ENCODE measurements around the gene SERPINB1.
"Not testable (repeated sequence)": the region's sequence is repeated elsewhere in the genome, so short reads cannot be mapped to it uniquely, and the experiment has no call there.

The SERPINB1 gene

GRCh38 chr6:2866171-2866846, 24.6 kb upstream of the SERPINB1 start:
- DNase-seq (ENCODE audit: low read depth in 2 of 2): no peak

GRCh38 chr6:2865694-2866151, 24.1 kb upstream of the SERPINB1 start:
- DNase-seq (ENCODE audit: low read depth in 2 of 2): peak in 1 of 2 experiments; percentile 41

- DNase-seq (ENCODE audit: low read depth in 2 of 2): no peak
These were observed 23.6 kb upstream of the SERPINB1 start for GRCh38 chr6:2865270-2865669.

GRCh38 chr6:2863901-2864300, 22.2 kb upstream of the SERPINB1 start:
- no peak for DNase-seq (ENCODE audit: low read depth in 2 of 2)

GRCh38 chr6:2862712-2863181, 21.1 kb upstream of the SERPINB1 start:
- no peak for DNase-seq (ENCODE audit: low read depth in 2 of 2)

GRCh38 chr6:2861822-2862164, 20.1 kb upstream of the SERPINB1 start:
- DNase-seq (ENCODE audit: low read depth in 2 of 2): no peak

- DNase-seq (ENCODE audit: low read depth in 2 of 2): no peak
These were observed 19.6 kb upstream of the SERPINB1 start for GRCh38 chr6:2861060-2861821.

GRCh38 chr6:2860706-2861059, 19.0 kb upstream of the SERPINB1 start:
- DNase-seq (ENCODE audit: low read depth in 2 of 2): not testable (repeated sequence)

- DNase-seq (ENCODE audit: low read depth in 2 of 2): not testable (repeated sequence)
These were observed 18.4 kb upstream of the SERPINB1 start for GRCh38 chr6:2859798-2860705.

- DNase-seq (ENCODE audit: low read depth in 2 of 2): no peak
These were observed 17.6 kb upstream of the SERPINB1 start for GRCh38 chr6:2859185-2859700.

- DNase-seq (ENCODE audit: low read depth in 2 of 2): peak; percentile 68 to 72
These were observed 16.1 kb upstream of the SERPINB1 start for GRCh38 chr6:2857580-2858337.

GRCh38 chr6:2857185-2857579, 15.5 kb upstream of the SERPINB1 start:
- DNase-seq (ENCODE audit: low read depth in 2 of 2): no peak

- DNase-seq (ENCODE audit: low read depth in 2 of 2): no peak
These were observed 13.4 kb upstream of the SERPINB1 start for GRCh38 chr6:2855061-2855519.

GRCh38 chr6:2854396-2854982, 12.8 kb upstream of the SERPINB1 start:
- no peak for DNase-seq (ENCODE audit: low read depth in 2 of 2)

- peak; percentile 58 for DNase-seq (ENCODE audit: low read depth in 2 of 2)
These were observed 12.2 kb upstream of the SERPINB1 start for GRCh38 chr6:2853769-2854395.

- DNase-seq (ENCODE audit: low read depth in 2 of 2): not testable (repeated sequence)
These were observed 11.7 kb upstream of the SERPINB1 start for GRCh38 chr6:2853378-2853768.

GRCh38 chr6:2852921-2853322, 11.3 kb upstream of the SERPINB1 start:
- DNase-seq (ENCODE audit: low read depth in 2 of 2): no peak

GRCh38 chr6:2852514-2852855, 10.8 kb upstream of the SERPINB1 start:
- DNase-seq (ENCODE audit: low read depth in 2 of 2): no peak

- no peak for DNase-seq (ENCODE audit: low read depth in 2 of 2)
These were observed 10.3 kb upstream of the SERPINB1 start for GRCh38 chr6:2851727-2852513.

Measured in fibroblast of skin of left quadriceps (primary cell).